ENCODE measurements around the gene SGO1.

Gene SGO1

DNA sequence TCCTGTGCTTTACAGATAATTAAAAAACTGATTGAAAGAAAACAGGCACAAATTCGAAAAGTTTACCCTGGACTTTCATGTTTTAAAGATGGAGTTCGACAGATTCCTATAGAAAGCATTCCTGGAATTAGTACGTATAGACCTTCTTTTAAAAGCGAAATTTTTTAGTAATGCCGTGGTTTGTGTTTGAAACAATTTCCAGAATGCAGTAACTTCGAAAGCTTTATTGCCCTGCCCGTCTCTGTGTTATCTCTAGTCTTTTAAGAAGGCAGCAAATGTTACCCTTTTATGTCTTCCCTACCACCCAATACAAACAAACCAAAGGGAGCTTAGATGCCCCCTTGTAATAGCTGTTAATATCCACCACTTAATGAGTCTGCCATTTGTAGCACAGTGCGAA, 39.7 kb downstream of the SGO1 start:
- H3K27ac Mint-ChIP-seq (ENCODE audit: low read depth): no peak overlapping the region
- peaks cover 39% of the 10 kb centered on the region for H3K36me3 Mint-ChIP-seq (ENCODE audit: insufficient read depth)
- H3K9me3 Mint-ChIP-seq: no peaks in the 10 kb centered on the region
- H3K4me1 Mint-ChIP-seq: no peaks in the 10 kb centered on the region
- H3K4me3 Mint-ChIP-seq: no peak overlapping the region
- no peaks in the 10 kb centered on the region for H3K27me3 Mint-ChIP-seq
- DNase-seq (ENCODE audit: low spot score in 2 of 2) (no peak), ATAC-seq (replicated peaks; ENCODE audit: extremely low read depth, poor library complexity, severe bottlenecking) (no peak)

DNA sequence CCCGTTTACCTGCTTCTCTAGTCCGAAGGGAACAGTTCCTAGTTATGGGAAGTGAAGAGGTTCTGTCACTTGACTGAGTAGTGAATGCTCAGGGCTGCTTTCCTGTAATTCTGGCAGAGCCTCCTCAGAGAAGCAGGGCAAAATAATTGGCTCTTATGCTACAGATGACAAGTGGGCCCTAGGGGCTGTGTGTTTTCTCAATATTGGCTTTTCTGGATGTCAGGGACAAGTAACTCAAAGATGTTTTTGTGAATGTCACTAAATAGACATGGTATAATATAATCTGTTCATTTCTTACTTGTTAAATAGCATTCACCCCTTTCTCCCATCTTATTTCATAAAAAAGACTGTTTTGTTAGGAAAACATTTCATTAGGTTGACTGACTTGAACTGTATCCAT, 40.1 kb downstream of the SGO1 start:
- Mint-ChIP-seq H3K4me3 (no peak overlapping the region), H3K27ac (ENCODE audit: low read depth) (no peak overlapping the region), H3K36me3 (ENCODE audit: insufficient read depth) (peaks cover 40% of the 10 kb centered on the region), H3K27me3 (no peaks in the 10 kb centered on the region), H3K4me1 (no peaks in the 10 kb centered on the region), H3K9me3 (no peaks in the 10 kb centered on the region)
- DNase-seq (ENCODE audit: low spot score in 2 of 2): no peak
- ATAC-seq (replicated peaks; ENCODE audit: extremely low read depth, poor library complexity, severe bottlenecking): no peak

DNA sequence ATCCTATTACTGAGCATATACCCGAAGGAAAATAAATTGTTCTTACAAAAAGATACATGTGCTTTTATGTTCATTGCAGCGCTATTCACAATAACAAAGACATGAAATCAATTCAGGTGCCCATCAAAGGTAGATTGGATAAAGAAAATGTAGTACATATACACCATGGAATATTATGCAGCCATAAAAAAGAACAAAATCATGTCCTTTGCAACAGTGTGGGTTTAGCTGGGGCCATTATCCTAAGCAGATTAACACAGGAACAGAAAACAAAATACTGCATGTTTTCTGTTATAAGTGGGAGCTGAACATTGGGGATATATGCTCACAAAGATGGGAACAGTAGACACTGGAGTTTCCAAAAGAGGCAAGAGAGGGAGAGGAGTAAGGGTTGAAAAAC, 42.5 kb downstream of the SGO1 start:
- H3K36me3 Mint-ChIP-seq (ENCODE audit: insufficient read depth): peaks cover 40% of the 10 kb centered on the region
- no peaks in the 10 kb centered on the region for H3K27me3 Mint-ChIP-seq
- no peaks in the 10 kb centered on the region for H3K9me3 Mint-ChIP-seq
- ATAC-seq (replicated peaks; ENCODE audit: extremely low read depth, poor library complexity, severe bottlenecking) (no peak), DNase-seq (ENCODE audit: low spot score in 2 of 2) (no peak)
- no peak overlapping the region for H3K27ac Mint-ChIP-seq (ENCODE audit: low read depth)
- H3K4me1 Mint-ChIP-seq: no peaks in the 10 kb centered on the region
- no peak overlapping the region for H3K4me3 Mint-ChIP-seq

- ATAC-seq (replicated peaks; ENCODE audit: extremely low read depth, poor library complexity, severe bottlenecking) (no peak), DNase-seq (ENCODE audit: low spot score in 2 of 2) (no peak)
- peaks cover 32% of the 10 kb centered on the region for H3K36me3 Mint-ChIP-seq (ENCODE audit: insufficient read depth)
- H3K27ac Mint-ChIP-seq (ENCODE audit: low read depth): no peak overlapping the region
- no peak overlapping the region for H3K4me3 Mint-ChIP-seq
- no peaks in the 10 kb centered on the region for H3K27me3 Mint-ChIP-seq
- no peaks in the 10 kb centered on the region for H3K9me3 Mint-ChIP-seq
- H3K4me1 Mint-ChIP-seq: no peaks in the 10 kb centered on the region
Observed at GRCh38 chr3:20142517-20142916, 43.5 kb downstream of the SGO1 start.

GRCh38 chr3:20141851-20142250, 44.2 kb downstream of the SGO1 start:
- ATAC-seq (replicated peaks; ENCODE audit: extremely low read depth, poor library complexity, severe bottlenecking) (no peak), DNase-seq (ENCODE audit: low spot score in 2 of 2) (no peak)
- Mint-ChIP-seq H3K4me1 (no peaks in the 10 kb centered on the region), H3K4me3 (no peak overlapping the region), H3K9me3 (no peaks in the 10 kb centered on the region), H3K36me3 (ENCODE audit: insufficient read depth) (peaks cover 36% of the 10 kb centered on the region), H3K27me3 (no peaks in the 10 kb centered on the region), H3K27ac (ENCODE audit: low read depth) (peak overlapping the region; percentile 29)

DNA sequence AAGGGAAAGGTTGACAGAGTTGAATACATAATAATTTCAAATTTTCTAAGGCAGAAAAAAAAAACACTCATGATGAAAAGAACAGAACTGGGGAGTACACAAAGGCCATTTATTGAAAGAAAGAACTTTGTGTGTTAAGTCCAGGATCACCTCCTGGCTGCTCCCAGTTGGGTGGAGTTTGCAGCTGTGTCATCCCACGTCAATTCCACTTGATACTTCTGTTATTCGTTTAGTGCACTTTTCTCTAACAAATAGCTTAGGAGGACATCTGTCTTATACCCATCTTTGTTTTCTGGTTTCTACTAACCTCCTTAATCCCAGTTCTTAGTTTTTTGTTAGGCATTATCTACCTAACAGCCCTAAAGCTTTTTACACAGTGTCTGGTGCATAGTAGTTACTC, 44.7 kb downstream of the SGO1 start:
- Mint-ChIP-seq H3K4me1 (no peaks in the 10 kb centered on the region), H3K27ac (ENCODE audit: low read depth) (peak overlapping the region; percentile 15), H3K9me3 (no peaks in the 10 kb centered on the region), H3K4me3 (no peak overlapping the region), H3K36me3 (ENCODE audit: insufficient read depth) (peaks cover 34% of the 10 kb centered on the region), H3K27me3 (no peaks in the 10 kb centered on the region)
- ATAC-seq (replicated peaks; ENCODE audit: extremely low read depth, poor library complexity, severe bottlenecking) (no peak), DNase-seq (ENCODE audit: low spot score in 2 of 2) (no peak)

- H3K4me3 Mint-ChIP-seq: no peak overlapping the region
- no peaks in the 10 kb centered on the region for H3K4me1 Mint-ChIP-seq
- H3K27ac Mint-ChIP-seq (ENCODE audit: low read depth): peak overlapping the region; percentile 15
- H3K9me3 Mint-ChIP-seq: no peaks in the 10 kb centered on the region
- ATAC-seq (replicated peaks; ENCODE audit: extremely low read depth, poor library complexity, severe bottlenecking) (no peak), DNase-seq (ENCODE audit: low spot score in 2 of 2) (no peak)
- no peaks in the 10 kb centered on the region for H3K27me3 Mint-ChIP-seq
- H3K36me3 Mint-ChIP-seq (ENCODE audit: insufficient read depth): peaks cover 34% of the 10 kb centered on the region
Observed at GRCh38 chr3:20140881-20141280, 45.1 kb downstream of the SGO1 start.

- ATAC-seq (replicated peaks; ENCODE audit: extremely low read depth, poor library complexity, severe bottlenecking) (no peak), DNase-seq (ENCODE audit: low spot score in 2 of 2) (no peak)
- Mint-ChIP-seq H3K4me1 (no peaks in the 10 kb centered on the region), H3K36me3 (ENCODE audit: insufficient read depth) (peaks cover 28% of the 10 kb centered on the region), H3K27me3 (no peaks in the 10 kb centered on the region), H3K9me3 (no peaks in the 10 kb centered on the region), H3K4me3 (no peak overlapping the region), H3K27ac (ENCODE audit: low read depth) (no peak overlapping the region)
Observed at GRCh38 chr3:20137647-20138046, 48.4 kb downstream of the SGO1 start.

DNA sequence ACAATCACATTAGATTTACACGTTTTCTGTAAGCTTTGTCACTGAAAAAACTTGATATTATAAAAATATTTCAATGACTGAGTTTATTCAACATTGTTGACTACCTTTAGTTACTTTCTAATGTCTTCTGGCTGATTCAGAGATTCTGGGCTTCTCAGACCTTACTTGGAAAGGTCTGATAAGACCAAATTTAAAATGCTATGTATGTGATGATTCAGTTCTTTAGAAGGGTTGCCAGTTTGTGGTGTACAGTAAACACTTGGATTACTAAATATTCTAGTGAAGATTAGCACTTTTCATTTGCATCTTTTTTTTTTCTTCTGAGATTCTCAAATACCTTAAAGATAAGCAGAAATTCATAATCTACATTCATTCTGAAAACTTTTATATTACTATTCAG, 49.8 kb downstream of the SGO1 start:
- Mint-ChIP-seq H3K4me3 (no peak overlapping the region), H3K9me3 (no peaks in the 10 kb centered on the region), H3K27ac (ENCODE audit: low read depth) (no peak overlapping the region), H3K4me1 (no peaks in the 10 kb centered on the region), H3K36me3 (ENCODE audit: insufficient read depth) (peaks cover 20% of the 10 kb centered on the region), H3K27me3 (no peaks in the 10 kb centered on the region)
- ATAC-seq (replicated peaks; ENCODE audit: extremely low read depth, poor library complexity, severe bottlenecking) (no peak), DNase-seq (ENCODE audit: low spot score in 2 of 2) (no peak)

GRCh38 chr3:20130106-20130505, 55.9 kb downstream of the SGO1 start:
- peaks cover 41% of the 10 kb centered on the region for H3K36me3 Mint-ChIP-seq (ENCODE audit: insufficient read depth)
- H3K27ac Mint-ChIP-seq (ENCODE audit: low read depth): peak overlapping the region; percentile 23
- no peak overlapping the region for H3K4me3 Mint-ChIP-seq
- H3K9me3 Mint-ChIP-seq: no peaks in the 10 kb centered on the region
- H3K4me1 Mint-ChIP-seq: peaks cover 5% of the 10 kb centered on the region
- DNase-seq (ENCODE audit: low spot score in 2 of 2) (no peak), ATAC-seq (replicated peaks; ENCODE audit: extremely low read depth, poor library complexity, severe bottlenecking) (no peak)
- no peaks in the 10 kb centered on the region for H3K27me3 Mint-ChIP-seq

GRCh38 chr3:20128358-20128757, 57.6 kb downstream of the SGO1 start:
- no peaks in the 10 kb centered on the region for H3K27me3 Mint-ChIP-seq
- ATAC-seq (replicated peaks; ENCODE audit: extremely low read depth, poor library complexity, severe bottlenecking) (no peak), DNase-seq (ENCODE audit: low spot score in 2 of 2) (no peak)
- H3K36me3 Mint-ChIP-seq (ENCODE audit: insufficient read depth): peaks cover 48% of the 10 kb centered on the region
- no peaks in the 10 kb centered on the region for H3K9me3 Mint-ChIP-seq
- no peak overlapping the region for H3K4me3 Mint-ChIP-seq
- H3K27ac Mint-ChIP-seq (ENCODE audit: low read depth): no peak overlapping the region
- peaks cover 5% of the 10 kb centered on the region for H3K4me1 Mint-ChIP-seq

DNA sequence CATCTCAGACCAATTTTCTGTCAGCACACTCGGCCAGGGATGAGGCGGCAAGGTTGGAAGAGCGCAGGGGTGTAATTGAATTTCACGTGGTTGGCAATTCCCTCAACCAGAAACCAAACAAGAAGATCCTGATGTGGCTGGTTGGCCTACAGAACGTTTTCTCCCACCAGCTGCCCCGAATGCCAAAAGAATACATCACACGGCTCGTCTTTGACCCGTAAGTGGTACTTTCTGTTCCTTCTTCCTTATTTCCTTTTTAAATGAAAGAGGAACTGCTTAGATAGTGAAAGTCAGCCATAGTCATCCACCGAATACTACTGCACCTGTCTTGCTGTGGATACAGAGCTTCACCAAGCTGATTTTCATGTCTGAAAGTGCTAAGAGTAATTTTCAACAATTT, 60.1 kb downstream of the SGO1 start:
- Mint-ChIP-seq H3K4me1 (peaks cover 5% of the 10 kb centered on the region), H3K9me3 (no peaks in the 10 kb centered on the region), H3K27ac (ENCODE audit: low read depth) (peak overlapping the region; percentile 14), H3K27me3 (no peaks in the 10 kb centered on the region), H3K36me3 (ENCODE audit: insufficient read depth) (peaks cover 60% of the 10 kb centered on the region), H3K4me3 (no peak overlapping the region)
- ATAC-seq (replicated peaks; ENCODE audit: extremely low read depth, poor library complexity, severe bottlenecking) (peak; percentile 49), DNase-seq (ENCODE audit: low spot score in 2 of 2) (no peak)

- no peak overlapping the region for H3K4me3 Mint-ChIP-seq
- no peak overlapping the region for H3K27ac Mint-ChIP-seq (ENCODE audit: low read depth)
- H3K4me1 Mint-ChIP-seq: no peaks in the 10 kb centered on the region
- DNase-seq (ENCODE audit: low spot score in 2 of 2) (no peak), ATAC-seq (replicated peaks; ENCODE audit: extremely low read depth, poor library complexity, severe bottlenecking) (no peak)
- no peaks in the 10 kb centered on the region for H3K27me3 Mint-ChIP-seq
- H3K36me3 Mint-ChIP-seq (ENCODE audit: insufficient read depth): peaks cover 59% of the 10 kb centered on the region
- no peaks in the 10 kb centered on the region for H3K9me3 Mint-ChIP-seq
Observed at GRCh38 chr3:20125289-20125688, 60.7 kb downstream of the SGO1 start.

DNA sequence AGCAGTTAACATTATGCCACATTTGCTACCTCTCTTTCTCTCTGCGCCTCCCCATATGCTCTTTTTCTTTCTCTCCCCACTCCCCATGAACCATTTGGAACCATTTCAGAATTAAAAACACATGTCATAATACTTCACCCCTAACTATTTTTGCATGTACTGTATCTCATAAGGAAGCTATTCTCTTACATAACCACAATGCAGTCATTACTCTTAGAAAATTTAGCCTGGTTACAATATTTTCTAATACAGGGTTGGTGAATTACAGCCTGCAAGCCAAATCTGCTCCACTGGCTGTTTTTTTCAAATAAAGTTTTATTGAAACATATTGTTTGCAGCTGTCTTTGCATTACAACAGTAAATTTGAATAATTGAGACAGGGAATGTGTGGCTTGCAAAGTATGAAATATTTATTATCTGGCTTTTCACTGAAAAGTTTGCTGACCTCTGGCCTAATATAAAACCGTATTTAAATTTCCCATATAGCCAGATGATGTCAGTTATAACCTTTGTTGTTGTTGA, 62.8 kb downstream of the SGO1 start:
- Mint-ChIP-seq H3K4me3 (no peak overlapping the region), H3K27ac (ENCODE audit: low read depth) (peak overlapping the region; percentile 4)

More for the DNA sequence above, 62.8 kb downstream of the SGO1 start:
- Mint-ChIP-seq H3K9me3 (no peaks in the 10 kb centered on the region), H3K36me3 (ENCODE audit: insufficient read depth) (peaks cover 59% of the 10 kb centered on the region), H3K27me3 (no peaks in the 10 kb centered on the region), H3K4me1 (no peaks in the 10 kb centered on the region)
- ATAC-seq (replicated peaks; ENCODE audit: extremely low read depth, poor library complexity, severe bottlenecking) (no peak), DNase-seq (ENCODE audit: low spot score in 2 of 2) (no peak)

All from central memory CD8-positive, alpha-beta T cell (primary cell).